ACC112 (cell line): ENCODE data around the gene GALNT1.

Source experiments
- H2AFZ ChIP-seq: fragments of 200-600 bp; sonication (generic); one replicate; pipeline ENCODE4 v1.6.0; 2017; ENCODE audit warnings: antibody characterized with exemption, low read length; ENCODE audit not compliant: unreplicated experiment
- H3K27ac ChIP-seq: fragments of 200-600 bp; sonication (generic); 2 replicates; pipeline ENCODE4 v1.5.1; 2014; ENCODE audit warnings: low read depth, mild to moderate bottlenecking, antibody characterized with exemption, low read length, moderate library complexity
- H3K27me3 ChIP-seq: fragments of 200-600 bp; sonication (generic); 2 replicates; pipeline ENCODE4 v1.6.1; 2014; ENCODE audit warnings: mild to moderate bottlenecking, antibody characterized with exemption, low read length, moderate library complexity, mixed read lengths; ENCODE audit not compliant: insufficient read depth
- H3K36me3 ChIP-seq: fragments of 200-600 bp; sonication (generic); 2 replicates; pipeline ENCODE4 v1.6.1; 2016; ENCODE audit warnings: mild to moderate bottlenecking, antibody characterized with exemption, low read length, moderate library complexity, mixed read lengths; ENCODE audit not compliant: insufficient read depth
- H3K4me1 ChIP-seq: fragments of 200-600 bp; sonication (generic); one replicate; pipeline ENCODE4 v1.6.1; 2016; ENCODE audit warnings: low read length, mixed read lengths; ENCODE audit not compliant: insufficient read depth, unreplicated experiment, control insufficient read depth
- H3K4me3 ChIP-seq: fragments of 200-600 bp; sonication (generic); 2 replicates; pipeline ENCODE4 v1.5.1; 2014; ENCODE audit warnings: mild to moderate bottlenecking, low read depth, low read length
- H3K79me2 ChIP-seq: fragments of 200-600 bp; sonication (generic); one replicate; pipeline ENCODE4 v1.6.0; 2016; ENCODE audit warnings: low read length; ENCODE audit not compliant: control insufficient read depth, unreplicated experiment, insufficient read depth

The GALNT1 gene

DNA sequence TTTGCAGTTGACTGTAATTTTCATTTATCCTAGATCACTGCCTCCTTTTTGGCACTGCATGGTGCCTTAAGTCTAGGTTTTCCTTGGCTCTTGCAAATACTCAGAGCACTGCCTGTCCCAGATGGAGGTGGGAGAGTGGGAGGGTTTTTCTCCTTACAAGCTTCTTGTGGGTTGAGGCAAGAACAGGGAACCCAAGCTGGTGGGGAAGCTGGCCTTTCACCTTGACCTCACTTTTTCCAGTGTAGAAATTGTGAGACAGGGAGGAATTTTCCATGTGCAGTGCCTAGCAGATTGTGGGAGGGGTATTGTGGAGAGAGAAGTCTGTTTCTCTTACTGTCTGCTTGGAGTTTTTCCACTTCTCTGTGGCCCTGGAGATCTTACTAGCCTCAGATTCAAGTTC is 21.5 kb downstream of the GALNT1 start:
- Histone ChIP-seq H3K36me3 (peaks cover 19% of the 10 kb centered on the region), H2AFZ (no peak overlapping the region), H3K79me2 (peaks cover 92% of the 10 kb centered on the region), H3K27me3 (no peaks in the 10 kb centered on the region), H3K4me3 (no peak overlapping the region), H3K27ac (no peak overlapping the region), H3K4me1 (peaks cover 10% of the 10 kb centered on the region)

DNA sequence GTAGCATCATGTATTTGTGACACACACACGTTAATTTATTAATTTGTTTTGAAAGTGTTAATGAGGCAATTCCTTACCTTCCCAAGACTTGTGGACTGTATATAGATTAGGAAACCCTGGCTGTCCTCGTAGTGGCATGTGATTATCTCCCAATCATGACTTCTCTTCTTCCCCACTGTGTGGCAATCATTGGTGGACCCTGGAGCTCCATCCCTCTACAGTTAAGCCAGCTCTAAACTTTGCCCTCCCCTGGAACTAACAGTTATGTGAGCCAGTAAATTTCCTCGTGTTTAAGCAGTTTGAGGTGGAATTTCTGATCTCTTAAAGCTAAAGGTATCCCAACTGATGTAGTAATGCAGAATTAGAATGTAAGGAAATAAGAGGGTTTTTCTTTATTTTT is 22.0 kb downstream of the GALNT1 start:
- peaks cover 10% of the 10 kb centered on the region for H3K4me1 ChIP-seq
- peaks cover 15% of the 10 kb centered on the region for H3K36me3 ChIP-seq
- H2AFZ ChIP-seq, result no peak overlapping the region
- peaks cover 90% of the 10 kb centered on the region for H3K79me2 ChIP-seq
- H3K27ac ChIP-seq, result no peak overlapping the region
- no peak overlapping the region for H3K4me3 ChIP-seq
- no peaks in the 10 kb centered on the region for H3K27me3 ChIP-seq

DNA sequence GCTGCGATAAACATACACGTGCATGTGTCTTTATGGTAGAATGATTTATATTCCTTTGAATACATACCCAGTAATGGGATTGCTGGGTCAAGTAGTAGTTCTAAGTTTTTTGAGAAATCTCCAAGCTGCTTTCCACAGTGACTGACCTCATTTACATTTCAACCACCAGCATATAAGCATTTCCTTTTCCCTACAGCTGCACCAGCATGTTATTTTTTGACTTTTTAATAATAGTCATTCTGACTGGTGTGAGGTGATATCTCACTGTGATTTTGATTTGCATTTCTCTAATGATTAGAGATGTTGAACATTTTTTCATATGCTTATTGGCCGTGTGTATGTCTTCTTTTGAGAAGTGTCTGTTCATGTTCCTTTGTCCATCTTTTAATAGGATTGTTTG is 22.8 kb downstream of the GALNT1 start:
- Histone ChIP-seq H3K4me1 (peaks cover 10% of the 10 kb centered on the region), H2AFZ (no peak overlapping the region), H3K4me3 (no peak overlapping the region), H3K27me3 (no peaks in the 10 kb centered on the region), H3K27ac (no peak overlapping the region), H3K36me3 (peaks cover 12% of the 10 kb centered on the region; the same call in 1 of the 2 replicates), H3K79me2 (peaks cover 90% of the 10 kb centered on the region)

DNA sequence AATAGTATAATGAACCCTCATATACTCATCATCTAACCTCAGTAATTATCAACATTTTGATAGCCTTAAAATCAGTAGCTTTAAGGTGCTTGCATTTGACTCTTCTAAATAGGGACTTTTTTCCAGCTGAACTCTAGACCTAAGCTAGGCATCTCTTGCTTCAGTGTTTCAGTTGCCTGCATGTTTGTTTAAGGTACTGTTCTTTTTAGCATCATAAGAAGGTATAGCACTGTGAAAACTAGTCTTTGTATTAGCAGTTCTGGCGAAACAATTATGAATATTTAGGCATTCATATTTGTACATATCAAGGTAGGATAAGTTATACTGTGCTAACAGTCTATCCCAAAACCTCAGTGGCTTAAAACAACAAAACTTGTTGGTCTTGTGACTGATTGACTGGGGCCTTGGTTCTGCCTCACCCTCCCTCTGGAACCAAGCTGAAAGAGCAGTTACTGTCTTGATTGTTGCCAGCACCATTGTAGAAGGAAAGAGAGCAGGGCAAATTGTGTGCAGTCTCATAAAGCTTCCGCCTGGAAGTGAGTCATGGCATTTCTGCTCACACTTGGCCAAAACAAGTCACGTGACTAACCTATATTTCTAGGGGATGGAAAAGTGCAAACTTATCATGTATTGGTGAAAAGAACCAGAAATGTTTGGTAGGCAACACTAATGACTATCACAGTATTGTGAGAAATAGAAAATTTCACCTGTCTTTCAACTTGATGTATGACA is 24.3 kb downstream of the GALNT1 start:
- Histone ChIP-seq H2AFZ (no peak overlapping the region), H3K27me3 (no peaks in the 10 kb centered on the region), H3K27ac (no peak overlapping the region), H3K36me3 (peaks cover 12% of the 10 kb centered on the region; the same call in 1 of the 2 replicates), H3K4me3 (no peak overlapping the region), H3K79me2 (peaks cover 85% of the 10 kb centered on the region), H3K4me1 (peaks cover 10% of the 10 kb centered on the region)

DNA sequence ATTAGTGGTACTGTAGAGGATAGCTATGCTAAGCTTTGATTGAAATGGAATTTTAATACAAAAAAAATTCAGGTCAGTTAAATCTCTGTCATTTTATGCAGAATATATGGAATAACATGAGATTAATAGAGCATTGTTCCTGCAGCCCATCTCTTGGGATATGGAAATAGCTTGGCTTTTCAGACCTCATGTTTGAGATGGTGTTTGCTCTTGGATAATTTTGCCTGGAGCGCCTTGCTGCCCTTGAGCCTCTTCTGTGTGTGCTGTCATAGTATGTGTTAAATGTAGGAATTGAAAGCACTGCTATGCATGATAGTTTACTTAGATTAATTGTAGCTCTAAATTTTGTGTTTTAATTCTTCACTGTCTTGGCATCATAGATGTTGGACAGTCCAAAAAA is 27.7 kb downstream of the GALNT1 start:
- H3K4me1 ChIP-seq, result peaks cover 10% of the 10 kb centered on the region
- no peak overlapping the region for H2AFZ ChIP-seq
- no peak overlapping the region for H3K27ac ChIP-seq
- no peak overlapping the region for H3K4me3 ChIP-seq
- peaks cover 72% of the 10 kb centered on the region for H3K79me2 ChIP-seq
- no peaks in the 10 kb centered on the region for H3K36me3 ChIP-seq
- no peaks in the 10 kb centered on the region for H3K27me3 ChIP-seq

DNA sequence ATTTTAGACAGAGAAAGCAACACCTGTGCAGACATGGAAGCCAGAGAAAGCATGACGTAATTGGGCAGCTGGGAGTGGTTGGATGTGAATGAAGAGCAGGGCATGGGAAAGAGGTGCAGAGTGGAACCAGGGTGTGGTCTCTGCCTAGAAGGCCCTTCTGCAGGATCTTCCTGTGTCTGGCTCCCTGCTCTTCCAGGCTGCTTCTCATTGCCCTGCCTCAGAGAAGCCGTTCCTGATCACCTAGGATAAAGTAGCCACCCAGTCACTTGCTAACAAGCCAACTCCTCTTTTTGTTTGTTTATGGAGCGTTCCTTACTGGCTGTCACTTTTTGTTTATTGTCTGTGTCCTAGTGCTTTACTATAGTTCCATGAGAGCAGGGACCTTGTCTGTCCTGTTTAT is 28.5 kb downstream of the GALNT1 start:
- peaks cover 10% of the 10 kb centered on the region for H3K4me1 ChIP-seq
- H3K79me2 ChIP-seq, result peaks cover 67% of the 10 kb centered on the region

DNA sequence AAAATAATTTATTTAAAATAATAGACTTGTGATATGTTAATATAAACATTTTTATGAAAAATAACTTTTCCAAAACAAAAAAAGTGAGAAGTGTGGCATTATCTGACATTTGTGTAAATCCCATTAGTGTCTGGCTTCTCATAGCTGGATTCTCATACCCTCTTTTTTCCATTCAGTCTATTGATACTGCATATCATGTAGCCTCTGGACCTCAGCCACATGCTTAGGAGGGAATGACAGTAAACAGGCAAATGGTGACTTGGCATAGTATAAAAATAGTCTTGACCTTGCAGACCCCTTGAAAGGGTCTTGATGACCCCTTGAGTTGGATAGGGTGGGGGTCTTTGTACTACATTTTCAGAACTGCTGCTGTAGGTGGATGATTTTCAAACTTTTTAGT is 29.2 kb downstream of the GALNT1 start:
- H3K4me1 ChIP-seq, result peaks cover 11% of the 10 kb centered on the region
- H2AFZ ChIP-seq, result no peak overlapping the region
- peaks cover 69% of the 10 kb centered on the region for H3K79me2 ChIP-seq
- no peaks in the 10 kb centered on the region for H3K27me3 ChIP-seq
- H3K4me3 ChIP-seq, result no peak overlapping the region
- H3K27ac ChIP-seq, result no peak overlapping the region
- no peaks in the 10 kb centered on the region for H3K36me3 ChIP-seq

More for the DNA sequence above, 28.5 kb downstream of the GALNT1 start:
- H3K27ac ChIP-seq, result no peak overlapping the region
- H3K4me3 ChIP-seq, result no peak overlapping the region
- no peak overlapping the region for H2AFZ ChIP-seq
- no peaks in the 10 kb centered on the region for H3K27me3 ChIP-seq
- no peaks in the 10 kb centered on the region for H3K36me3 ChIP-seq

DNA sequence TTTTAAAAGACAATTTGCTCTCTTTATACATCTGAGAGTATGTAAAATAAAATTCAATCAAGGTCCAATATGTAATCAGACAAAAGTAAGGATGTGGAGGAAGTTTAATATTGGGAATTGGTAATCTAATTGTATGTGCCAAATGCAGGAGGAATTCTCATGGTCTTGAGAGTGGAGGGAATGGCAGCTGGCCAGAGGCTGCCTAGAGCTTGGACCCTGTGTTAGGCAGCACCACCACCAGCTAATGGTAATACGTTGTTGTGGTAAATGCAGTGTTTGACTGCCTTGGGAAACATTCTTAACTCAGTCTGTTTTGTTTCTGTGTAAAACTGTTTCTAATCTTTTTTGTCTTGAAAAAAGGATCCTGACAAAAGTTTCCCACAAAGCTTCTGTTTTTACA is 30.0 kb downstream of the GALNT1 start:
- Histone ChIP-seq H3K4me1 (peaks cover 10% of the 10 kb centered on the region), H2AFZ (no peak overlapping the region), H3K27me3 (no peaks in the 10 kb centered on the region), H3K27ac (no peak overlapping the region), H3K79me2 (peaks cover 63% of the 10 kb centered on the region), H3K4me3 (no peak overlapping the region), H3K36me3 (no peaks in the 10 kb centered on the region)

DNA sequence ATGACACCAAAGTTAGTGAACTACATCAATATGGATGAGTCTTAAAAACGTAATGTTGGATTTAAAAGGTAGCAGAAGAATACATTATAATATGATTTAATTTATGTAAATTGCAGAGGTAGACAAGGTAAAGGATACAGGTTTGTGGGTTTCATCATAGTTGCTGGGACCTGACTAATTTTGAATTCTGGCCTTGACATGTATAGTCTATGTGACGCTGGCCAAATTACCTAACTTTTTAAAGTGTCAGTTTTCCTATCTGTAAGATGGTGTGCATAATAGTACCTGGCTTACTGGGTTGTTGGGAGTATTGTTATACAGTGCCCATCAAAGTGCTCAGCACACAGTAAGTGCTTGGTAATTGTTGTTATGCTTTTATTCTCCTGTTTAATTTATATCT is 34.5 kb downstream of the GALNT1 start:
- H3K27me3 ChIP-seq, result no peaks in the 10 kb centered on the region
- H3K4me1 ChIP-seq, result peaks cover 46% of the 10 kb centered on the region
- peak overlapping the region; percentile 83 for H3K27ac ChIP-seq
- no peak overlapping the region for H3K4me3 ChIP-seq
- no peaks in the 10 kb centered on the region for H3K36me3 ChIP-seq
- no peak overlapping the region for H2AFZ ChIP-seq
- peaks cover 64% of the 10 kb centered on the region for H3K79me2 ChIP-seq

DNA sequence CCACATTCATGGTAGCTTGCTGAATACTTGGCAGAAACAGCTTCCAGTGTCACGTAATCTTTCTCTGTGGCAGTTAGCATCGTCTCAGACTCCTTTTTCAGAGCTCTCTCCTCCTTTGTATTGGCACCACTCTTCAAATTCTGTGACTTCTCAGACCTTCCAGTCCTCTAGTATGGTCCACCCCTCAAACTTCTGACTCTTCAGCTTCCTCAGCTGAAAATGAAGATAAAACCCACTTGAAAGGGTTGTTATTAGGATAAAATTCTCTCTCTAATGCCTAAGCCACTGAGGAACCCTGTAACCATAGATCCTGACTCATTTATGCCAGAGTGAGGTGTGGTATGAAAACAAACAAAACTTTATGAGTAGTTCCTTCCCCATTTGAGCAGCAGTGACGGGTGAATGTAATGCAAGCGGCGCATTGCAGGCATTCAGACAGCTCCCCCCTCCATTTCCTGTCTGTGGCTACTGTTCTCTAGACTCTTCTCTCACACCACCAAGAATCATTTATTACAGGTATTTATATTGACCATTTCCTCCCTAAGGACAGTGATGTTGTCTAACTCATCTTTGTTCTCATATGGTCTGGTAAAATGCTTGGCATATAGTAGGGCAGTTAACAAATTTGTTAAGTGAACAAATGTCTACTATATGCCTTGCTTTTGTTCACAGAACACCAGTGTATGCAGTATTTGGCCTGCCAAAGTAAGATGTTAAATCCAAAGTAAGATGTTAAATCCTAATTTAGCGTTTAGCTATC is 35.3 kb downstream of the GALNT1 start:
- no peaks in the 10 kb centered on the region for H3K36me3 ChIP-seq
- H3K4me1 ChIP-seq, result peaks cover 47% of the 10 kb centered on the region
- no peaks in the 10 kb centered on the region for H3K27me3 ChIP-seq
- H3K4me3 ChIP-seq, result peak overlapping the region; percentile 50
- peak overlapping the region; percentile 10 for H2AFZ ChIP-seq
- peaks cover 66% of the 10 kb centered on the region for H3K79me2 ChIP-seq
- H3K27ac ChIP-seq, result peak overlapping the region; percentile 83

DNA sequence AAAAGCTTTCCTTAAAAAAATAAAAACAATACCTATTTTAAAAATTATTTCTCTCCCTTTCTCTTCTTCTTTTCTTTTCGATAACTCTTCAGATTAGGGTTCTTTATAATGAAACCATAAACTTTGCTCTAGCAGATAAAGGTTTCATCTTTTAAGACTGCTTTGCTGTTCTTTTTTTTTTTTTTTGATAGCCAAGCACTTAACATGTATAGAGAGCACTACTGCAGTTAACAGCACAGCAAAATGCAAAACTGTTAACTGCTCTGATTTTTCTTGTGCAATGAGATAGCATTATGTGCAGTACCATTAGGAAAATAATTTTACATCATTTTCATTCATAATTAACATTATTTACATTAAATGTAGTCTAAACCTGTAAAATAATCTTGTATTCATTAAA is 36.3 kb downstream of the GALNT1 start:
- Histone ChIP-seq H3K4me1 (peaks cover 47% of the 10 kb centered on the region), H3K79me2 (peaks cover 72% of the 10 kb centered on the region), H3K27ac (peak overlapping the region; percentile 83), H3K27me3 (no peaks in the 10 kb centered on the region), H3K36me3 (no peaks in the 10 kb centered on the region), H2AFZ (no peak overlapping the region), H3K4me3 (no peak overlapping the region)
